Spleen (tissue), 7 donors: ENCODE results near the gene TYR.

Experiments used
- POLR2A ChIP-seq, 3 donors: fragments of 450-650 bp; IDR thresholded peaks; one replicate each; pipeline ENCODE4 v1.5.1; 2017; ENCODE audit warnings: antibody characterized with exemption in 3 of 3, mild to moderate bottlenecking in 1 of 3
- TF ChIP-seq, protein P1 (sequence below), 11 experiments: fragments of 200-600 bp in 7 of 11; fragments of 450-650 bp in 4 of 11; sonication (generic) in 4 of 11; IDR thresholded peaks in 8 of 11; conservative IDR thresholded peaks in 3 of 11; 1 replicate in 7 of 11; 2 replicates in 4 of 11; pipeline versions ENCODE4 v1.4.0 to v1.8.0; 2016 to 2021; ENCODE audit warnings: antibody characterized with exemption in 11 of 11, inconsistent platforms in 4 of 11, mild to moderate bottlenecking in 1 of 11
- donor health status: DM: no; HTN: no; CAD: no; lungs with moderate emphysema.
- donor health status: DM: no; HTN: no; CAD: no.
- donor health status: DM: no; HTN: no; CAD: no.

DNA sequence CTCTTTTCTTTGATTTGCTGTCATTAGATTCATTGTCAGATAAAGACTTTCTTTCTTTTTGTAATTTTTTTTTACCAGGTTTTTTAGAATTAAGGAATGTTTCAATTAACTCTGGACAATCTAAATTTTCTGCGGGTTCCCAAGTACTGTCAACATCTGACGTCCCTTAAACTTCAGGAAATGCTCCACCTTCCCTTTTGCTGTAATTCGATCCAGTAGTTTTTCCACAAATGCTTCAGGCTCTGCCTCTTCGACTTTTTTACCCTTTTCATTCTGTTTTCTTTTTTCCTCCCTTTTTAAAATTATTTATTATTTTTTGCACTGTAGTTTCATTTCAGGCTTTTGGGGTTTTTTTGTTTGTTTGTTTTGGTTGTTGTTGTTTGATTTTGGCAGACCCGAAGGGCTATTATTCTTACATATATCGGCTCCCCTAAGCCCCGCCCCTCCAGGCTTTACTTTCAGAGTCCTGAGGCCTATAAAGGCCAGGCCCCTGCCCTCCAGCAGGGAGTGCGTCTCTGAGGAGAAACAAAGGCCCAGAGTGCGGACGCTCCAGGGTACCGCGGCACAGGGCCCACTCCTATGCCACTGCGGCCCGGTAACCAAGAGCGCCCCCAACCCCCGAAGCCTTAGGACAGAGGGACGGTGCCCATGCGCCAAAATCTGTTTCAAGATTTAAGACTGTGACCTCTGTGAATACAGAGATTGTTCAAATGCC lies 116.4 kb downstream of the TYR start:
- no peak for TF ChIP-seq POLR2A (IDR thresholded peaks at IDR 0.05)
- TF ChIP-seq, protein P1, sequence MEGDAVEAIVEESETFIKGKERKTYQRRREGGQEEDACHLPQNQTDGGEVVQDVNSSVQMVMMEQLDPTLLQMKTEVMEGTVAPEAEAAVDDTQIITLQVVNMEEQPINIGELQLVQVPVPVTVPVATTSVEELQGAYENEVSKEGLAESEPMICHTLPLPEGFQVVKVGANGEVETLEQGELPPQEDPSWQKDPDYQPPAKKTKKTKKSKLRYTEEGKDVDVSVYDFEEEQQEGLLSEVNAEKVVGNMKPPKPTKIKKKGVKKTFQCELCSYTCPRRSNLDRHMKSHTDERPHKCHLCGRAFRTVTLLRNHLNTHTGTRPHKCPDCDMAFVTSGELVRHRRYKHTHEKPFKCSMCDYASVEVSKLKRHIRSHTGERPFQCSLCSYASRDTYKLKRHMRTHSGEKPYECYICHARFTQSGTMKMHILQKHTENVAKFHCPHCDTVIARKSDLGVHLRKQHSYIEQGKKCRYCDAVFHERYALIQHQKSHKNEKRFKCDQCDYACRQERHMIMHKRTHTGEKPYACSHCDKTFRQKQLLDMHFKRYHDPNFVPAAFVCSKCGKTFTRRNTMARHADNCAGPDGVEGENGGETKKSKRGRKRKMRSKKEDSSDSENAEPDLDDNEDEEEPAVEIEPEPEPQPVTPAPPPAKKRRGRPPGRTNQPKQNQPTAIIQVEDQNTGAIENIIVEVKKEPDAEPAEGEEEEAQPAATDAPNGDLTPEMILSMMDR (IDR thresholded peaks at IDR 0.05 in 8 of 11, conservative IDR thresholded peaks at IDR 0.05 in 3 of 11), result no peak
